ENCODE results near the gene ACACB.

ACACB gene

DNA sequence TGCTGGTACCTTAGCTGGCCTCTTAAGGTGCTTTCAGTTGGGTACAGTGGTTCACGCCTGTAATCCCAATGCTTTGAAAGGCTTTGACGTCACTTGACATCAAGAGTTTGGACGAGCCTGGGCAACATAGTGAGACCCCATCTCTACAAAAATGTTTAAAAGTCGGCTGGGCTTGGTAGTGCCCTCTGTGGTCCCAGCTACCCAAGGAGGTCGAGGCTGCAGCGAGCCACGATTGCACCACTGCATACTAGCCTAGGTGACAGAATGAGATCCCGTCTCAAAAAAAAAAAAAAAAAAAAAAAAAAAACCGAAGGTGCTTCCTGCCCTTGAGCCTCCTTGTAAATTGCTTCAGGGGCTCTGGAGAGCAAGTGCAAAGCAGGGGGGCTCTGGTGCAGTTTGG, 50.0 kb downstream of the ACACB start:
- Histone ChIP-seq H4K20me1 (ENCODE audit: insufficient read depth, low read length) (no peaks in the 10 kb centered on the region), H3K79me2 (ENCODE audit: insufficient read depth, low read length) (no peaks in the 10 kb centered on the region), H3K4me1 (ENCODE audit: insufficient read depth, low read length) (no peaks in the 10 kb centered on the region), H2AFZ (ENCODE audit: low read depth, low read length) (no peak overlapping the region), H3K4me2 (ENCODE audit: insufficient read depth, low read length) (no peak overlapping the region), H3K36me3 (ENCODE audit: insufficient read depth, low read length) (no peaks in the 10 kb centered on the region), H3K27me3 (ENCODE audit: insufficient read depth, low read length, poor library complexity) (no peaks in the 10 kb centered on the region), H3K4me3 (ENCODE audit: low read depth in 1 of 2, low read length in 2 of 2) (no peak overlapping the region), H3K9ac (ENCODE audit: low read depth, low read length) (no peak overlapping the region), H3K27ac (ENCODE audit: low read length) (no peak overlapping the region), H3K9me3 (ENCODE audit: insufficient read depth, low read length, severe bottlenecking) (no peaks in the 10 kb centered on the region)
- DNase-seq (no peak), ATAC-seq (ENCODE audit: insufficient read depth, low read depth) (no peak)
- no peak for TF ChIP-seq EZH2 (IDR thresholded peaks at IDR 0.05; ENCODE audit: borderline replicate concordance, low read depth, low read length, severe bottlenecking)
- TF ChIP-seq, protein P1, sequence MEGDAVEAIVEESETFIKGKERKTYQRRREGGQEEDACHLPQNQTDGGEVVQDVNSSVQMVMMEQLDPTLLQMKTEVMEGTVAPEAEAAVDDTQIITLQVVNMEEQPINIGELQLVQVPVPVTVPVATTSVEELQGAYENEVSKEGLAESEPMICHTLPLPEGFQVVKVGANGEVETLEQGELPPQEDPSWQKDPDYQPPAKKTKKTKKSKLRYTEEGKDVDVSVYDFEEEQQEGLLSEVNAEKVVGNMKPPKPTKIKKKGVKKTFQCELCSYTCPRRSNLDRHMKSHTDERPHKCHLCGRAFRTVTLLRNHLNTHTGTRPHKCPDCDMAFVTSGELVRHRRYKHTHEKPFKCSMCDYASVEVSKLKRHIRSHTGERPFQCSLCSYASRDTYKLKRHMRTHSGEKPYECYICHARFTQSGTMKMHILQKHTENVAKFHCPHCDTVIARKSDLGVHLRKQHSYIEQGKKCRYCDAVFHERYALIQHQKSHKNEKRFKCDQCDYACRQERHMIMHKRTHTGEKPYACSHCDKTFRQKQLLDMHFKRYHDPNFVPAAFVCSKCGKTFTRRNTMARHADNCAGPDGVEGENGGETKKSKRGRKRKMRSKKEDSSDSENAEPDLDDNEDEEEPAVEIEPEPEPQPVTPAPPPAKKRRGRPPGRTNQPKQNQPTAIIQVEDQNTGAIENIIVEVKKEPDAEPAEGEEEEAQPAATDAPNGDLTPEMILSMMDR (IDR thresholded peaks at IDR 0.05; ENCODE audit: borderline replicate concordance, extremely low read depth, low read length, poor library complexity, severe bottlenecking), result no peak

DNA sequence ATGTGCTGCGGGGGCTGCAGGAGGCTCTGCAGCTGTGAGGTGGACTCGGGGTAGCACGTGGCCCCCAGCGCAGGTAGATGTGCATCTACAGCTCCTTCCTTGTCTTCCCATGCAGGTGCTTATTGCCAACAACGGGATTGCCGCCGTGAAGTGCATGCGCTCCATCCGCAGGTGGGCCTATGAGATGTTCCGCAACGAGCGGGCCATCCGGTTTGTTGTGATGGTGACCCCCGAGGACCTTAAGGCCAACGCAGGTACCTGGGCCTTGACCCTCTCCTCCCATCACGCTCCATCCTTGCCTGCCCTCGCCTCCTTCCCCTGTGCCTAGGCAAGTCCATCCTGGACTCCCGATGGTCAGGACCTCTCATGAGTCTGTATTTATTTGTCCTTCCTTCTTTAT, 51.4 kb downstream of the ACACB start:
- TF ChIP-seq, protein P1 (IDR thresholded peaks at IDR 0.05; ENCODE audit: borderline replicate concordance, extremely low read depth, low read length, poor library complexity, severe bottlenecking), result no peak
- no peak for TF ChIP-seq EZH2 (IDR thresholded peaks at IDR 0.05; ENCODE audit: borderline replicate concordance, low read depth, low read length, severe bottlenecking)
- Histone ChIP-seq H3K79me2 (ENCODE audit: insufficient read depth, low read length) (no peaks in the 10 kb centered on the region), H4K20me1 (ENCODE audit: insufficient read depth, low read length) (no peaks in the 10 kb centered on the region), H3K4me1 (ENCODE audit: insufficient read depth, low read length) (no peaks in the 10 kb centered on the region), H3K27me3 (ENCODE audit: insufficient read depth, low read length, poor library complexity) (no peaks in the 10 kb centered on the region), H3K36me3 (ENCODE audit: insufficient read depth, low read length) (no peaks in the 10 kb centered on the region), H3K9ac (ENCODE audit: low read depth, low read length) (no peak overlapping the region), H2AFZ (ENCODE audit: low read depth, low read length) (no peak overlapping the region), H3K4me2 (ENCODE audit: insufficient read depth, low read length) (no peak overlapping the region), H3K4me3 (ENCODE audit: low read depth in 1 of 2, low read length in 2 of 2) (no peak overlapping the region), H3K27ac (ENCODE audit: low read length) (no peak overlapping the region), H3K9me3 (ENCODE audit: insufficient read depth, low read length, severe bottlenecking) (no peaks in the 10 kb centered on the region)
- DNase-seq, result no peak
- no peak for ATAC-seq (ENCODE audit: insufficient read depth, low read depth)

DNA sequence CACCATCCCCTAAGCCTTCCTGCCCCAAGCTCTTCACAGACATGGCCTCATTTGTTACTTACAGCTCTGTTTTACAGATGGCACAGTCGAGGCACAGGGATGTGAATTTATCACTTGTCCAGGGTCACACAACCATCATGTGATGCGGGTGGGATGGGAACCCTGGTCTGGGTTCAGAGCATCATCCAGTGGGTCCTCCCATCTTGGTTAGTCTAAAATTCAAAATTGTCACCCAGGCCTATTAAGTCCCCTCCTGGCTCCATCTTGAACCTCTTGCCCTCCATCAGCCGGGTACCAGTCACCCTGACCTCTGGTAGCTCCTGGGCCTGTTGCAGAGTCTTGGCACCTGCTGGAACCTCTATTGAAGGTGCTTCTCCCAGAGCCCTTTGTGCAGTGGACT, 52.9 kb downstream of the ACACB start:
- Histone ChIP-seq H3K9ac (ENCODE audit: low read depth, low read length) (no peak overlapping the region), H3K4me1 (ENCODE audit: insufficient read depth, low read length) (no peaks in the 10 kb centered on the region), H3K79me2 (ENCODE audit: insufficient read depth, low read length) (no peaks in the 10 kb centered on the region), H2AFZ (ENCODE audit: low read depth, low read length) (no peak overlapping the region), H3K4me2 (ENCODE audit: insufficient read depth, low read length) (no peak overlapping the region), H3K4me3 (ENCODE audit: low read depth in 1 of 2, low read length in 2 of 2) (no peak overlapping the region), H3K27me3 (ENCODE audit: insufficient read depth, low read length, poor library complexity) (no peaks in the 10 kb centered on the region), H3K9me3 (ENCODE audit: insufficient read depth, low read length, severe bottlenecking) (no peaks in the 10 kb centered on the region), H3K27ac (ENCODE audit: low read length) (no peak overlapping the region), H4K20me1 (ENCODE audit: insufficient read depth, low read length) (no peaks in the 10 kb centered on the region), H3K36me3 (ENCODE audit: insufficient read depth, low read length) (no peaks in the 10 kb centered on the region)
- DNase-seq, result no peak
- ATAC-seq (ENCODE audit: insufficient read depth, low read depth), result no peak
- no peak for TF ChIP-seq EZH2 (IDR thresholded peaks at IDR 0.05; ENCODE audit: borderline replicate concordance, low read depth, low read length, severe bottlenecking)
- TF ChIP-seq, protein P1 (IDR thresholded peaks at IDR 0.05; ENCODE audit: borderline replicate concordance, extremely low read depth, low read length, poor library complexity, severe bottlenecking), result no peak

DNA sequence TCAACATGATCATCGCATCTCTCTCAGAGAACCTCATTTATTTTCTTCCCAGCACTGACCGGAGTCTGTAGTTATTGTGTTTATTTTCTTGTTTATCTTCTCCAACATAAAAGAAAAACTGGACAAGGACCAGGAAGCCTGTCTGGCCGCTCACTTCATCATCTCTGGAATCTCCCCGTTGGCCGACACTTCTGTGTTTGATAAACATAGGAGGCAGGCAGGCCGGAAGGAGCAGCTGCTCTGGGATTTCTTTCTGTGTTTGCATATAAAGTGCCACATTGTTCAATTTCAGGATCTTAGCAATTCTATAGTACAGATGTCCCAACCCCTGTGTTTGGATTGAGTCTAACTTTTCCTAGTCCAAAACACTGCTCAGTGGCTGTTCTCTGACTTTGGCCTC, 53.3 kb downstream of the ACACB start:
- no peaks in the 10 kb centered on the region for H3K9me3 ChIP-seq (ENCODE audit: insufficient read depth, low read length, severe bottlenecking)
- H3K9ac ChIP-seq (ENCODE audit: low read depth, low read length), result no peak overlapping the region
- no peak overlapping the region for H3K27ac ChIP-seq (ENCODE audit: low read length)
- H3K27me3 ChIP-seq (ENCODE audit: insufficient read depth, low read length, poor library complexity), result no peaks in the 10 kb centered on the region
- H3K4me2 ChIP-seq (ENCODE audit: insufficient read depth, low read length), result no peak overlapping the region
- TF ChIP-seq, protein P1 (IDR thresholded peaks at IDR 0.05; ENCODE audit: borderline replicate concordance, extremely low read depth, low read length, poor library complexity, severe bottlenecking), result no peak
- TF ChIP-seq EZH2 (IDR thresholded peaks at IDR 0.05; ENCODE audit: borderline replicate concordance, low read depth, low read length, severe bottlenecking), result no peak
- no peaks in the 10 kb centered on the region for H3K79me2 ChIP-seq (ENCODE audit: insufficient read depth, low read length)
- no peak overlapping the region for H3K4me3 ChIP-seq (ENCODE audit: low read depth in 1 of 2, low read length in 2 of 2)
- DNase-seq, result no peak
- ATAC-seq (ENCODE audit: insufficient read depth, low read depth), result no peak
- no peaks in the 10 kb centered on the region for H3K36me3 ChIP-seq (ENCODE audit: insufficient read depth, low read length)
- no peak overlapping the region for H2AFZ ChIP-seq (ENCODE audit: low read depth, low read length)
- H4K20me1 ChIP-seq (ENCODE audit: insufficient read depth, low read length), result no peaks in the 10 kb centered on the region
- no peaks in the 10 kb centered on the region for H3K4me1 ChIP-seq (ENCODE audit: insufficient read depth, low read length)

All from DND-41 (cell line).